Right lobe of liver (tissue), 4 donors: ENCODE measurements around the gene TRAK2.
"Not testable (repeated sequence)": the region's sequence is repeated elsewhere in the genome, so short reads cannot be mapped to it uniquely, and the experiment has no call there.

ENCODE experiments used
- CTCF ChIP-seq, 4 donors: fragments of 200-600 bp in 3 of 4; fragments of 450-650 bp in 1 of 4; IDR thresholded peaks; one replicate each; pipeline versions ENCODE4 v1.5.1 to v1.8.0; 2016 to 2022; ENCODE audit warnings: antibody characterized with exemption in 4 of 4, mild to moderate bottlenecking in 2 of 4
- POLR2A ChIP-seq: fragments of 450-650 bp; IDR thresholded peaks from one replicate; pipeline ENCODE4 v1.6.1; 2017; ENCODE audit warnings: antibody characterized with exemption, mild to moderate bottlenecking
- donor health status: DM: no; HTN: no; CAD: no.
- donor health status: DM: no; HTN: no; CAD: no.
- donor health status: DM: no; HTN: yes; CAD: no.

DNA sequence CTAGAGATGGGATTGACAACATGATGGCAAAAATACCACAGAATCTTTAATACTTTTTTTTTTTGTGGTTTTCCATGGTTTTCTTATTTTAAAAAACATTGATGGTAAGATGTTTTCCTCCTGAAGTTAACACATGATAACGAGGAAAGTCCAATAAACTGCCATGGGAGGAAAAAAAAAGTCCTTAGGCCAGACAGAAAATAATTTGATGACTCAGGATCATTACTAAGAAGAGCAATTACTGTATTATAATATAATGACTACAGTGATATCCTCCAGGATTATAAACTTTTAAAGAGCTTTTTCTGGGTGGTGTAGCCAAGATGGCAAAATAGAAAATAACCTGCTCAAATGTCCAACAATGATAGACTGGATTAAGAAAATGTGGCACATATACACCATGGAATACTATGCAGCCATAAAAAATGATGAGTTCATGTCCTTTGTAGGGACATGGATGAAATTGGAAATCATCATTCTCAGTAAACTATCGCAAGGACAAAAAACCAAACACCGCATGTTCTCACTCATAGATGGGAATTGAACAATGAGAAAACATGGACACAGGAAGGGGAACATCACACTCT, 11.8 kb downstream of the TRAK2 start:
- not testable (repeated sequence) for TF ChIP-seq CTCF (IDR thresholded peaks at IDR 0.05); POLR2A
